Measurements from ENCODE around the gene SPDYC. TPM values are rescaled to one million over a fixed set of nuclear protein-coding genes. Genes with fewer than 3 reads are reported as not detected.

SPDYC gene
- total RNA-seq, 1 experiment from 2014 or later: 1.2 TPM

GRCh38 chr11:65181569-65182257 is 11.7 kb downstream of the SPDYC start, which contains the start of gene CAPN1:
TSS of gene CAPN1 (plus strand) at chr11:65181928. CDS start at chr11:65182702, 774 bp downstream.
- Histone ChIP-seq H3K9ac (ENCODE audit: low read length) (peak within 1 kb of the TSS; percentile 97), H3K4me3 (replicated peaks in 1 of 2; ENCODE audit: low read depth in 1 of 2, low read length in 2 of 2) (peak within 1 kb of the TSS; percentile 81 to 95), H4K20me1 (ENCODE audit: insufficient read depth) (no peaks in the 10 kb centered on the region), H3K27ac (ENCODE audit: low read depth, low read length) (peak within 1 kb of the TSS; percentile 100), H3K79me2 (ENCODE audit: insufficient read depth, low read length) (peaks cover 56% of the 10 kb centered on the region), H3K4me2 (ENCODE audit: low read length) (peak within 1 kb of the TSS; percentile 97), H3K4me1 (ENCODE audit: control insufficient read depth in 1 of 2, insufficient read depth in 2 of 2, low read length in 2 of 2) (peaks cover 23 to 35% of the 10 kb centered on the region in 2 experiments), H3K9me2 (ENCODE audit: insufficient read depth) (no peaks in the 10 kb centered on the region), H3K36me3 (ENCODE audit: control insufficient read depth in 1 of 2, insufficient read depth in 2 of 2, low read length in 2 of 2) (peaks cover 7 to 26% of the 10 kb centered on the region in 2 experiments; a peak in 3 of 4 replicates), H2AFZ (ENCODE audit: low read depth, low read length, poor library complexity, severe bottlenecking) (no peak within 1 kb of the TSS), H3K27me3 (ENCODE audit: insufficient read depth, low read length) (no peaks in the 10 kb centered on the region), H3K9me3 (ENCODE audit: control insufficient read depth in 1 of 2, insufficient read depth in 1 of 2, low read depth in 1 of 2, low read length in 2 of 2) (no peaks in the 10 kb centered on the region)
- peak; percentile 77 for ATAC-seq
- POLR2A ChIA-PET: interaction anchor here (1.1 to 2.8 kb wide), 7 partner anchors 12 to 70 kb away, joined by 3 to 20 read pairs (median 6); partner anchors contain the start of genes FAU, MRPL49, SPDYC and SYVN1
- RAD21 ChIA-PET (ENCODE audit: low non-redundant PET in 1 of 2, low total read pairs in 2 of 2, uncharacterized antibody in 2 of 2, unreplicated experiment in 2 of 2): interaction anchor here (1.0 to 1.4 kb wide), 4 partner anchors 46 to 64 kb away, joined by 3 to 8 read pairs (median 4); partner anchors contain the start of genes FAU (in 1 of the 2), MRPL49 (in 1 of the 2) and ZNHIT2 (in 1 of the 2)
- intact Hi-C loops (cut with micrococcal nuclease): loop anchor here (2.0 to 5.0 kb wide), 4 partner anchors 47 to 334 kb away; partner anchors contain the start of genes SYVN1 and TM7SF2
- BruUV-seq (replicated peaks): no TSS peak
- CTCF ChIA-PET: interaction anchor here (0.8 to 2.7 kb wide), 7 partner anchors 12 to 334 kb away, joined by 3 to 14 read pairs (median 6); partner anchors contain the start of genes FAU, MRPL49, SPDYC and SYVN1
- TF ChIP-seq POLR2AphosphoS5 (IDR thresholded peaks at IDR 0.05; ENCODE audit: low read depth, low read length) (peak; percentile 67), SP1 (IDR thresholded peaks at IDR 0.05; ENCODE audit: low read depth) (peak; percentile 69), POLR2A (IDR thresholded peaks at IDR 0.05; ENCODE audit: borderline replicate concordance, extremely low read depth, insufficient read depth, insufficient read length) (no peak), MAX (IDR thresholded peaks at IDR 0.05) (peak; percentile 50; the same call in 1 of the 2 replicates), CBX3 (IDR thresholded peaks at IDR 0.05; ENCODE audit: low read depth) (no peak), FOSL1 (IDR thresholded peaks at IDR 0.05; ENCODE audit: low read depth) (no peak), ZBTB33 (IDR thresholded peaks at IDR 0.05; ENCODE audit: extremely low read depth, insufficient replicate concordance, low read length) (peak; percentile 30)
- DNase-seq (ENCODE audit: low read depth, low spot score): peak; percentile 87

All from HCT116 (cell line).